Measurements from ENCODE around the gene BSDC1.
"Not testable (repeated sequence)": the region's sequence is repeated elsewhere in the genome, so short reads cannot be mapped to it uniquely, and the experiment has no call there.

The BSDC1 gene

DNA sequence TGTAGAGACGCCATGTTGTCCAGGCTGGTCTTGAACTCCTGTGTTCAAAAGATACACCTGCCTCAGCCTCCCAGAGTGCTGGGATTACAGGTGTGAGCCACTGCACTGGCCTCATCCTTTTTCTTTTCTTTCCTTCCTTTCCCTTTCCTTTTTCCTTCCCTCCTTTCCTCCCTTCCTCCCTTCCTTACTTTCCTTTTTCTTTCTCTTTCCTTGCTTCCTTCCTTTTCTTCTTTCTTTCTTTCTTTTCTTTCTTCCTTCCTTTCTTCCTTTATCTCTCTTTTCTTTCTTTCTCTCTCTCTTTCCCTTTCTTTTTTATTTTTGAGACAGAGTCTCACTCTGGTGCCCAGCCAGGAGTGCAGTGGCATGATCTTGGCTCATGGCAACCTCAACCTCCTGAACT, 37.8 kb downstream of the BSDC1 start:
- FAIRE-seq, result no peak

DNA sequence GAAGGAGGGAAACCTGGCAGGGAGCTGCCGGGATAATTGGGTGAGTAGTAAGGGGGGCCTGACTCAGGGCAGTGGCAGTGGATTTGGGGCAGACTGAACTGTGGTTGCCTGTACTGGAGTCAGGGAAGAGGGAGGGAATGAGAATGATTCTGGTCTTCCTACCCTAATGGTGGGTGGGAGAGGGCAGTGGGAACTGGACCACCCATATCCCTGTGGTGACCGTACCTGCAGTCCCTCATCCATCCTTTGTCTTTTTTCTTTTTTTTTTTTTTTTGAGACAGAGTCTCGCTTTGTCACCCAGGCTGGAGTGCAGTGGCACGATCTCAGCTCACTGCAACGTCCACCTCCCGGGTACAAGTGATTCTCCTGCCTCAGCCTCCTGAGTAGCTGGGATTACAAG, 38.5 kb downstream of the BSDC1 start:
- FAIRE-seq, result not testable (repeated sequence)

DNA sequence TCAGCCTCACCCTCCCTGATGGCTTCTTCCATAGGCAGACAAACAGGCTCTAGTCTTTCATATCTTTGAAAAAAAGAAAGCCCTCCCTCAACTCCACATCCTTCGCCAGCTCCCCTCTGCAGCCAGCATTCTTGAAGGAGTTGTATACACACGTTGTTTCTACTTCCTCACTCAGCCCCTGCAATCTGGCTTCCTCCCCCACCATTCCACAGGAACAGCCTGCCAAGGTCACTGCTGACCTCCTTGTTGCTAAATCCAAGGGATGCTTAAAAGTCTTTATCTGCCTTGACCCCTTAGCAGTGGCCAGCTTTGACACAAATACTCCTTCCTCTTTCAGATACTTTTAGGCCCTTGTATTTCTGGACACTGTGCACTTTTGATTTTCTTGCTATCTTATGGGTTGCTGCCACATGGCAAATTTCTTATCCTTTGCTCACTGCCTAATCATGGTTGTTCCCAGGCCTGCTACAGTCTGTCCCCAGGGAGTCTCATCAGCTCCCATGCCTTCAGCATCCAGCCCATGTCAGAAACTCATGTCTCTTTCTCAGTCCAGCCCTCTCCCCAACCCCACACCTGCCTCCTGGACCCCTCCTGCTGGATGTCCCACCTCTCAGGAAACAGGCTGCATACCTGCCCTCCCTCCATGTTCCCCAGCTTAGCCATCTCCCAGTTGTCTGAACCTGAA, 40.2 kb downstream of the BSDC1 start:
- no peak for FAIRE-seq

DNA sequence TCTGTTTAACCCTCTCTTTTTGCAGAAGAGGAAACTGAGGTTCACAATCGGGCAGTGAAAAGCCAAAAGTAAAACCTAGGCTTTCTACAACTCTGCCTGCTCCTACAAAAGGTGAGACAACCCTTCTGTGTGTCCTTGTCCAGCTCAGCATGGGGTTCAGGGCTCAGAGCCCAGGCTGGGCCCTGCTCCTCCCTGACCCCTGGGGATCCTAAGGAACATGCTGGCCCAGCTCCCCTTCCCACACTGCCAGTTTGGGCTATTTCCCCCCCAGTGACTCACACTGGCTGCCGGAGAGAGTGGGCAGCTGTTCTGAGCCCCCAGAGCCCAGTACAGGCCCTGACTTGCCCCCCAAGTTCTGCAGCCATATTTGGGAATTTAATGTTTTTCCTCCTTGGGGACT, 40.8 kb downstream of the BSDC1 start:
- no peak for FAIRE-seq

DNA sequence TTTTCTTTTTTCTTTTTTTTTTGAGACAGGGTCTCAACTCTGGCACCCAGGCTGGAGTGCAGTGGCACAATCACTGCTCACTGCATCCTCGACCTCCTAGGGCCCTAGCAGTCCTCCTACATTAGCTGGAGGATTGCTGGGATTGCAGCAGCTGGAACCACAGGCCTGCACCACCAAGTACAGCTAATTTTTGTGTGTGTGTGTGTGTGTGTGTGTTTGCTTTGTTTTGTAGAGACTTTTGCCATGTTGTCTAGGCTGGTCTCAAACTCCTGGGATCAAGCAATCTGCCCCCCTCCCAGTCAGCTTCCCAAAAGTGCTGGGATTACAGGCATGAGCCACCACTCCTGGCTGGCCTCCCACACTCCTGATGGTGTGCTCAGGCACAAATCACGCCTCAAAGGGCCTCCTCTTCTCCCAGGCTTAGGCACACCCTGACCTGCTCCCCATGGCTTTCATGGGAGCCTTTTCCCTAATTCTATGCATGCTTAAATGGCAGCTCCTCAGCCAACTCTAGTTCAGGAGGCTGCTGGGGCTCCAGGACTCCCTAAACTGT, 41.3 kb downstream of the BSDC1 start:
- no peak for FAIRE-seq

DNA sequence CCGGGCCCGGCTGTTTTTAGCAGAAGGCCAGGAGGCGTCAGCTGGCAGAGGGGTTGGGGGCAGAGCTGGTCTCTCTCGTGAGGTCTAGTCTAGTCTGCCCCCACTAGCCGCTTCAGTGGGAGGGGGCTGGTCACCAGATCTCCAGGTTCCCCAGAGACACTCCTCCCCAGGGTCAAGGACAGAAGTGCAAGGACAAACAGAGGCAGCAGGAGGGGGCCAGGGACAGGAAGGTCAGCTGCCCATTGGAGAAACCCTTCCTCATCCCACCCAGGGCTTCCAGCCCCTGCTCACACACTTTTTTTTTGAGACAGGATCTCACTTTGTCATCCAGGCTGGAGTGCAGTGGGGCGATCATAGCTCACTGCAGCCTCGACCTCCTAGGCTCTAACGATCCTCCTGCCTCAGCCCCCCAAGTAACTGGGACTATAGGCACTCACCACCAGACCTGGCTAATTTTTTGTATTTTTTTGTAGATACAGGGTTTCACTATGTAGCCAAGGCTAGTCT, 41.9 kb downstream of the BSDC1 start:
- FAIRE-seq, result no peak

DNA sequence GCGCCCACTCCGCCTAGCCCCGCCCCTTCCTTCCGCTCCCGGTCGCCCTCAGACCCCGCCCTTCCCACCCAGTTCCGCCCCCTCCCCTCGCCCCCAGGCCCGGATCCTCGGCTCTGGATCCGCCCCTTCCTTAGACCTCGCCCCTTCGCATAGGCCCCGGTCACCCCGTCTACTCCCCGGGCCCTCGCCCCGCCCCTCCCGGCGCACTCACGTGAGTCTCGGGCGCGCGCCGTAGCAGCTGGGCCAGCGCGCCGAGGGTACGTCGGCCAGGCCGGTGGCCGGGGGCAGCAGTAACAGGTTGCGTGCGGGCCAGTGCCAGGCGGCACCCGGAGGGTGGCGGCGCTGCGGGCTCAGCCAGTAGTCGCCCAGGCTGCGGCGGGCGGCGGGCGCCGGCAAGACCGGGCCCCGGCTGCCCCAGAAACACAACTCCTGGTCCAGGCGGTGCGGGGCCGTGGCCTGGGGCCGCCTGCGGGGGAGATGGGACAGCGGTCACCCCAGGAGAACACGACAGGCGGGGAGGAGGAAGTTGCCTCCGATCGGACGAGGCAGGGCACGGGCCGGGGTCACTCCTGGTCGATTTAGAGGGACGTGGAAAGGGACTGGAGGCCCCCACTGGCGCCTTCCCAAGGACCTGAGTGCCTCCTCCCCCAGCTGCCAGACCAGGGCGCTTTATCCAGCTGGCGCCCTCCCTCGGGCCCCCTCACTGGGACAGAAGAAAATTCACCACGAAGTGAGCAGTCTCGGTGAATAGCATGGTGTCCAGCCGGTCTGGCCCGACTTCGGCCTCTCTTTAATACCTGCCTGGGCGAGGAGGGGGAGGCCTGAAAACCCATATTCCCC, 42.6 kb downstream of the BSDC1 start:
- no peak for FAIRE-seq

DNA sequence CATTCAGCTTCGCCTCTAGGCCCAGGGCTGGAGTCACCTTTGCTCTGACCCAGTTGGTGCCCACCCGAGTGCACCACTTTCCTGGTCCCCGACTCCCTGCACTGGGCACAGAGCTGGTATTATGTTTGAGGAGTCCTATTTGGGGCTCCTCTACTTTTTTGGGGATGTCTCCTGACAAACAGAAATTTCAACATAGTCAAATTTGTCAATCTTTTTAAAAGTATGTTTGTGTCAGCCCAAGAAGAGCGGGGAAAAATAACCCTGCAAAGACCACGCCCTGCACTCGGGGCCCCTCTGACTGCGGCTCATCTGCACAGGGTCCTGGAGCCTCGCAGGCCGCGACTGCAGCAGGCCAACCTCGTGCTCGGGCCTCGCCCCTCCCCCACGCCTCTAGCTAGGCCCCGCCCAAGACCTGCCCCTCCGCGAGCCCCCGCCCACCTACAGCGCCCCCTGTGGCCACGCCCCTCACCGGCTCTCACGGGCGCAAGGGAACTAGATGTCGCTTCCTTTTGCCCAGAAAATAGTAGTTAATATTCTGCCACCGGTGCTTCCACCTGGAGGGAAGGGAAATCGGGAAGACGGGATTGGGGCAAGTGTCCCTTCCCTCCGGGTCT, 43.3 kb downstream of the BSDC1 start:
- no peak for FAIRE-seq

DNA sequence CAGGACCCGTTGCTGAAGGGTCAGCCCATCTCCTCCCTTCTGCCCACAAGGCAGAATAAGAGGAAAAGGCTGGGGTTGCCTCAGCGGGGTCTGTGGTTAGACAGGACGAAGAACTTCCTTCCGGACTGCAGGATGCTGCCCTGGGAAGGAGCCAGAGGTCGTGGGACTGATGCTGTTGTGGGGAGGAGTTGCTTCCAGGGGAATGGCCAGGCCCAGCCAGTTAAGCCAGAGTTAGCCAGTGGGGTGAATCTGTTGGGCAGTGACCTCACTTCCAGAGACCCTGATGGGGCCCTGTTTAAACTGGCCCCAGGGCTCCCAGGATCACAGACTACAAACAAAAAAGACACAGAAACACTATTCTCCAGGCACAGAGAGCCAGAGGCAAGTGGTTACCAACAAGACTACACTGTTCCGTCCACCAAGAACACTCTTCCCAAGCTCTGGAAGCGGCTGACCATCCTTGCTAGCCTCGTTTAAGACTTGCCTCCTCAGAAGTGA, 45.0 kb downstream of the BSDC1 start:
- FAIRE-seq, result no peak

DNA sequence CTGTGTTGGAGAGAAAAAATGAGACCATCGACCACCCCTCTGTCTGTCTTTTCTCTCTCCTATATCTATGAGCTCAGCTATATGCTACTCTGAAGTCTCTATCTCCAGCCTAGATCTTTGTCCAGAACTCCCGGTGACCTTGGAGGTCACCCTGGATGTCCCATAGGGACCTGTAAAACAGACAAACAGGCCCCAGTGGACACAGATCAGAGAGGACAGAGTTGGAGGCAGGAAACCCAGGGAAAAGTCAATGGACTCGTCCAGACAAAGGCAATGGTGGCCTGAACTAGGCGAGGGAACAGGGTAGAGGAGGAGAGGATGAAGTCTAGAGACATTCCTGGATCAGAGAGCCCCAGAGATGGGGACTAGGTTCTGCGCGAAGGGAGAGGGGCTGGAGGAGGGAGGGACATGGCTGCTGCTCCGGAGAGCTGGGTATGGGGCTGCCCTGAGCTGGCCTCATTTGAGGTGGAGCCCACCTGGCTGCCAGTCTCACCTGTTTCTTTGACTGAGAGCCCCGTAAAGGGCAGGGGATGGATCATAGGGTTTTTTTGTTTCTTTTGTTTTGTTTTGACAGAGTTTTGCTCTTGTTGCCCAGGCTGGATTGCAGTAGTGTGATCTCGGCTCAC, 47.6 kb downstream of the BSDC1 start:
- no peak for FAIRE-seq

DNA sequence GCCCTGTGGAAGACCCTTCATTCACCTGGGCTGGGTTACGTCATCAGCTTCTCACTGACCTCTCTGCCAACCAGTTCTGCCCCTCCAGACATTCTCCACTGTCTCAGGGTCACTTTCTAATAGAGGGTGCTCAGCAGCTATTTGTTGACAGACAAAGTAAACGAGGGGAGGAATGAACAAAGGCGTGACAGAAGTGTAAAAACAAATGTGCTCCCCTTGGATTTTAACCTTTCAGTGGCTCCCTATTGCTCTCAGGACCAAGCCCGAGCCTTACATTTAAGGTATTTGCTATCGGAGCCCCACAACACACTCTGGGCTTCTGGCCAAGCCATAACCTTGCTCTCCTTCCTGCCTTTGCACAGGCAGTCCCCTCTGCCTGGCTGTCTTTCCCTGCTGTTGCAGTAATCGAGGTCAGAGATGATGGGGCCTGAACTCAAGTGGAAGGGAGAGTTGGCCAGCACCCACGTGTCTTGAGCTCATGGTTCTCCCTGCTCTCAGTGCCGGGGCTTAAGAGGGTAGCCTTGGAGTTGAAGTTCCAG, 48.9 kb downstream of the BSDC1 start:
- FAIRE-seq, result no peak

DNA sequence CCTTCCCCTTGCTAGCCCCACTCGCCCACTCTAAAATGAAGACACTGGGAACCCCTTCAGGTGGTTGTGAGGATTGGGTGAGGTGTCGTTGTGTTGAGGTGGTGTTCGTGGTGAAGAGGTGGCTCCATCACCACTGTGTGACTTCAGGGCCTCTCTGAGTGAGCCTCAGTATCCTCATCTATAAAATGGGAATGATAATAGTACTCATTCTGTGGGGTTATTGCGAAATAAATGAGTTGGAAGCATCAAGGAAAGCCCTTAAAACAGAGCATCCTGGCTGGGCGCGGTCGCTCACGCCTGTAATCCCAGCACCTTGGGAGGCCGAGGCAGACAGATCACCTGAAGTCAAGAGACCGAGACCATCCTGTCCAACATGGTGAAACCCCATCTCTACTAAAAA, 51.5 kb downstream of the BSDC1 start:
- no peak for FAIRE-seq

DNA sequence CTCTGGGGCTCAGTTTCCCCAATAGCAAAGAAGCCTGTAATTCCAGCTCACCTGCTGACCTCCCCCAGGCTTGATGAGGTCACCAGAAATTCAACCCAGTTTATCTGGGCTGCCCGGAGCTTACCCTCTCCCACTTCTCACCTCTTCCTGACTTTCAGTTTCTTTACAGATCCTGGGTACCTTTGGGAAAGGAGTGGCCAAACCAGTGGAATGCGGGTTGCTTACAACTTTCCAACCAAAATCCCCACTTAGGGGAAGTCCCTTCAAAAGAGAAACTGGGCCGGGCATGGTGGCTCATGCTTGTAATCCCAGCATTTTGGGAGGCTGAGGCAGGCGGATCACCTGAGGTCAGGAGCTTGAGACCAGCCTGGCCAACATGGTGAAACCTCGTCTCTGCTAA, 52.3 kb downstream of the BSDC1 start:
- FAIRE-seq, result no peak

DNA sequence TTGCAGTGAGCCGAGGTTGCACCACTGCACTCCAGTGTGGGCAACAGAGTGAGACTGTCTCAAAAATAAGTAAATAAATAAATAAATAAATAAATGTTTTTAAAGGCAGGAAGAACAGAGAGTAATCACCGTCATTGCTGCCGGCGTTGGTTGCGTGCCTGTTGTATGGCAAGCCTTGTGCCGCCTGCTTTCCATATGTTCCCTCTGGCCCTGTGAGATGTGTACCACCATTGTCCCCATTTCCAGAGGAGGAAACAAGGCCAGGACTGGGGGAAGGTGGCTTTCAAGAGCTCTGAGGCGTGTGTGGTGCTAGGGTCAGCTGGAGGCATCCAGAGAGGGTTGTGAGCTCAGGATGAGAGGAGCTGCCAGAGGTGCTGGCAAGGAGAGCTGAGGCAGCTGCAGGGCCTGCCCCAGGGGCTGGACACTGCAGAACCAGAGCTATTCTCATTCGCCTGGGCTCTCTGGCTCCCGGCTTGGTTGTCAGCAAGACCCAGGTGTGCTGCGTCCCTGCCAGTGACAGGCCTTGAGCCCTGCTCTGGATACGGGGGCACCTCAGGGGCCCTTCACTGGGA, 53.0 kb downstream of the BSDC1 start:
- no peak for FAIRE-seq

DNA sequence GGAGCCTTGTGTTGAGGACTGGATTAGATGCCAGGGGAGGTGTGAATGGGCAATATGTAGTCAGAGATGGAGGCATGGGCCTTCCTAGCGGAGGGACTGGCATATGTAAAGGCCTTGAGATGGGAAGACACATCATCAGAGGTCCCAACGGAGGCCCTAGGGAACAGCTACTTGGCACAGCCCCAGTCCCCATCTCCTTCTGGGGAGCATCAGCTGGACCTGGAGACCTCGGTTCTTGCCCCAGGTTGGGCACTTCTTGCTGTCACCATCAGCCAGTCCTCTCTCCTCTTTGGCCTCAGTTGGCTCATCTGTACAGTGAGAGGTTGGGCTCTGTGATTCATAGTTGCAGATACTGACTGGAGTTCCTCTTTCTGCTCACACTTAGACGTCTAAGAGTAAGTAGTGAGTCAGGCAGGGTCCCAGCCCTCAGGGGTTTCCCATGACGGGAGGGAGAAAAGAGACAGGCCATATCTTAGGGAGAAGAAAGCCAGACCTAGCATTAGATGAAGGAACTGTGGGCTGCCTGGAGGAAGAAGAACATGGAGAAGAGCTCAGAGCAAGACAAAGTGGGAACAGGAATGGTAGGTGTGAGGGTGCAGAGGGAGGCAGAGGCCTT, 54.8 kb downstream of the BSDC1 start:
- FAIRE-seq, result no peak

DNA sequence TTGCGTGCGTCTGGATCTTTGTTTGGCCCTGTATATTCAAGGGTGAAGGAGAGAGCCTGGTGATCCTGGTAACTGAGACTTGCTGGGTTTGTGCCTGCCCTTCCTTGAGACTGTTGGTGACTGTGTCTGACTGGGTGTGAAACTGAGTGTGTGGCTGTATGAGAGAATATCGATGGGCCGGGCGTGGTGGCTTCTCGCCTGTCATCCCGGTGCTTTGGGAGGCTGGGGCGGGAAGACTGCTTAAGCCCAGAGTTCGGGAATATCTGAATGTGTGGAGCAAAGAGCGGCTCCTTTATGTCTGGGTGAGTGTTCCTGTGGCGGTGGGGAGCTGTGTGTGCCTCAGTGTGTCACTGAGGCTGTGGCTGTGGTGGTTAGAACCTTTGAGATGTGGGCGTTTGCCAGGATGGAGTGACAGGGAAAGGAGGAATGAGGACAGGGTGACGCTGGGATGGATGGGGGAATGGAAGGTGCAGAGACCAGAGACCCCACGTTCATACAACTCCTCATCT, 55.5 kb downstream of the BSDC1 start:
- FAIRE-seq, result no peak

DNA sequence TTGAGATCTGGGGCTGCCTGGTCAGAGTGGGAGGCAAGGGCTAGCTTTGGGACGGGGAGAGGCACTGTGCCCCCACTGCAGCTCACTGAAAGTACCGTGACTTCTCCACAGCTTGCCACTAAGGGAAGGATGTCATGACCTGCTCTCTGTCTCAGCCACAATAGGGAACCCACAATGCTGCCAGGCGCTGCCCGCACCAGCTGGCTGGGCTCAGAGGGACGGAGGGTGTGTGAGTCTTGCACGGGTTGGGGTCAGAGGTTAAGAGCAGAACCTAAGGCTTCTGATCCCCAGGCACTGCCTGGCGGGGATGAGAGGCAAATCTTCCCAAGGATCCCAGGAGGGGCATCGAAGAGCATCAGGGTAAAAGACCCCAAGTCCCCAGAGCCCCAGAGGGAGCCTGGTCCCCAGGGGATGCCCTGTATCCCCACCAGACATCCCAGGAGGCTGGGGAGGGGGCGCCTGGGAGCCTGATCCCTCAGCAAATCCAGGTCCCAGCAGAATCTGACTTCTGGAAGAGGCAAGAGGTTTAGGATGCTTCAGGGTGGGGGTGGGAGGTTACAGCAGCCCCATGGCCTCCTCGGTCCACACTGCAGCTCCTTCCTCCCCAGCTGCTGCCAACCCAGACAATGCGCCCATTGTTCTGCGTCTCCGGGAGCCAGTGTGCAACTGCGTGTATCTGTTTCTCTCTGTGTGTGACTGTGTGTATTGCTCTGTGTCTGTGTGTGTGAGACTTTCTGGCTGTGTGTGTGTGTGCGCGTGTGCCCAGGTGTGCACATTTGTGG, 56.2 kb downstream of the BSDC1 start:
- no peak for FAIRE-seq

DNA sequence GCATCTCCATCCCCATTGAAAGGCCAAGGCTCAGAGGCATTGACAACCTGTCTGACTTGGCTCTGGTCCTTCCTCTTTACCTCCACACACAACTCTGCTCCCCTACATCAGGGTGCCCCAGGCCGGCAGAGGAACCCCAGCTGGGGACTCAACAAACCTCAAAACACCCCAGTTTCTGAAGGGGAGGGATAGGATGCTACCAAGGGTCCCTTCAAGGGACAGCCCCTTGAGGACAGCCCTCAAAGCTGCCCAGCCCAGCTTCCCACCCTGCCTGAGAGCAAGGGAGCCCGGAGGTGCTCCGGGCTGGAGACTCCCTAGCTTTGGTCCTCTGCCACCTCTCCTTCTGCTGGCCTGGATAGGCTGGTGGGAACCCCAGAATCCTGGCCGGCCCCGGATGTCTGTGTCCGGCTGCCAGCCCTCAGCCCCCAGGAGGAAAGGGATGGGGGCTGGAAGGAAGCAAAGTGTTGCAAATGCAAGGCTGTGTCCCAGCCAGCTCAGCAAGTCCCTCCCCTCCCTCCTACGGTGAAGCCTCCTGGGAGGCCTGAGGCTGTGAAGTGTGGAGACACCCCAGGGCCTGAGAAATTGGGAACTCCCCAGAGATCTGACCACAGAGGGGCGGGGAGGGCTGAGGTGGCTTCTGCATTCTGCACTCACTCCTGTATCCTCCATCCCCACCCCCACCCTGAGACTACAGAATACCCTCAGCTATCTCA, 57.1 kb downstream of the BSDC1 start:
- no peak for FAIRE-seq

DNA sequence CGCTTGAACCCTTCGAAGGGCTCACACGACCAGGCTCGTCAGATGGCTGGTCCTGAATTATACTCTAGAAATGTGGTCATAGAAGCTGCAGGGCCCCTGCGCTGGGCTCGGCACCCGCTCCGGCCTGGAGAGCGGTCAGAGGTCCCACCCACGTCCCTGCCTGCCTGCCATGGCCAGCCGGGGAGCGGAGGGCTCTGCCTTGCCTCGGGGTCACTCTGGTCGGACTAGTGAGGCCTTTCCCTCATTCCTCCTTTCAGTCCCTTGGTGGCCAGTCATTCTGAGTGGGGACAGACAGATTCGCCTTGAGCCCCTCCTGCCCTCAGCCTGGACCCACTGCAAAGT, 57.7 kb downstream of the BSDC1 start:
- FAIRE-seq, result no peak

All from G401.6 (cell line).